A673 (cell line): Measurements from ENCODE around the gene MLC1. TPM values are rescaled to one million over a fixed set of nuclear protein-coding genes. Genes with fewer than 3 reads are reported as not detected.
A peak's percentile ranks its signal among the peaks of the same experiment; 100 is the strongest.

Source experiments
- Bru-seq: library from RNA; stranded (reverse); fragments of 400-500 nt; gene quantifications from one replicate; lab custom pipeline; 2021; lab: Mats Ljungman, UMichigan
- BruChase-seq, 2 experiments: library from RNA; stranded (reverse); fragments of 400-500 nt; gene quantifications; one replicate each; lab custom pipeline; 2021; lab: Mats Ljungman, UMichigan
- BruUV-seq: library from RNA; stranded (reverse); fragments of 400-500 nt; replicated peaks from 2 replicates; lab custom pipeline; 2021; lab: Mats Ljungman, UMichigan
- CTCF ChIA-PET: fragments of 300-600 bp; sonication (Branson Sonifier 250); formaldehyde crosslinking; loops from one replicate; lab custom pipeline; 2022; ENCODE audit warnings: antibody characterized with exemption; lab: Charles Lee
- POLR2A ChIA-PET: fragments of 300-600 bp; sonication (Branson Sonifier 250); formaldehyde crosslinking; loops from one replicate; lab custom pipeline; 2022; ENCODE audit warnings: antibody characterized with exemption; ENCODE audit not compliant: low non-redundant PET; lab: Charles Lee
- DNase-seq: peaks from one replicate; pipeline ENCODE4 v3.0.0-alpha.2; 2015; ENCODE audit warnings: low spot score
- H3K27ac ChIP-seq: fragments of 200-600 bp; sonication (generic); 2 replicates; pipeline ENCODE4 v1.5.1; 2016; ENCODE audit warnings: mixed run types, low read depth, mild to moderate bottlenecking, mixed read lengths, antibody characterized with exemption, low read length; ENCODE audit not compliant: poor library complexity, severe bottlenecking
- H3K27me3 ChIP-seq: fragments of 200-600 bp; sonication (generic); replicated peaks from 2 replicates; pipeline ENCODE4 v1.6.1; 2017; ENCODE audit warnings: mixed run types, low read depth, mild to moderate bottlenecking, mixed read lengths, antibody characterized with exemption, low read length; ENCODE audit not compliant: insufficient read depth, poor library complexity
- H3K36me3 ChIP-seq: fragments of 200-600 bp; sonication (generic); 2 replicates; pipeline ENCODE4 v1.6.1; 2016; ENCODE audit warnings: mixed run types, mild to moderate bottlenecking, mixed read lengths, antibody characterized with exemption, low read length; ENCODE audit not compliant: insufficient read depth, poor library complexity, severe bottlenecking
- H3K4me1 ChIP-seq: fragments of 200-600 bp; sonication (generic); 2 replicates; pipeline ENCODE4 v1.6.1; 2017; ENCODE audit warnings: mixed run types, mild to moderate bottlenecking, mixed read lengths, antibody characterized with exemption, low read length; ENCODE audit not compliant: insufficient read depth, poor library complexity, severe bottlenecking
- H3K4me3 ChIP-seq: fragments of 200-600 bp; sonication (generic); 2 replicates; pipeline ENCODE4 v1.5.1; 2016; ENCODE audit warnings: low read depth, mixed run types, mild to moderate bottlenecking, mixed read lengths, low read length; ENCODE audit not compliant: poor library complexity, severe bottlenecking
- H3K9me3 ChIP-seq: fragments of 200-600 bp; sonication (generic); 2 replicates; pipeline ENCODE4 v1.6.1; 2016; ENCODE audit warnings: mixed run types, low read depth, mild to moderate bottlenecking, mixed read lengths, antibody characterized with exemption, low read length; ENCODE audit not compliant: poor library complexity, severe bottlenecking
- EZH2 ChIP-seq: fragments of 200-600 bp; sonication (generic); IDR thresholded peaks from 2 replicates; pipeline ENCODE4 v1.6.1; 2017; ENCODE audit warnings: borderline replicate concordance, low read depth, mild to moderate bottlenecking, mixed read lengths, antibody characterized with exemption, low read length; ENCODE audit not compliant: poor library complexity, severe bottlenecking
- intact Hi-C: fragments of 100-400 bp; cut with micrococcal nuclease; formaldehyde crosslinking; loops from one replicate; pipeline ENCODE4 v1.10.0; 2022; ENCODE audit not compliant: unreplicated experiment
- long read RNA-seq: library from polyadenylated mRNA; stranded (forward); transcript quantifications from one replicate; pipeline ENCODE4 v2.0.0, GENCODE V29; 2022
- total RNA-seq: library from RNA; stranded (reverse); gene quantifications from 2 replicates; pipeline ENCODE4 v1.2.3, GENCODE V29; 2021
- TF ChIP-seq, protein P1 (sequence below): fragments of 300-800, 200-600 bp; sonication (generic); conservative IDR thresholded peaks from 2 replicates; pipeline ENCODE4 v1.5.1; 2017; ENCODE audit warnings: low read depth, mild to moderate bottlenecking, antibody characterized with exemption, low read length, moderate library complexity, mixed read lengths

MLC1 gene
- 0.37 and 0.75 TPM in 2 replicates for total RNA-seq
- percentile 3 among the genes with signal in this experiment for Bru-seq, nascent RNA
- percentile 13 among the genes with signal in this experiment for BruChase-seq, experiment 1, labeled RNA remaining after a 2-hour chase
- BruChase-seq, experiment 2, labeled RNA remaining after a 6-hour chase = percentile 17 among the genes with signal in this experiment
- long read RNA-seq = 0 reads

DNA sequence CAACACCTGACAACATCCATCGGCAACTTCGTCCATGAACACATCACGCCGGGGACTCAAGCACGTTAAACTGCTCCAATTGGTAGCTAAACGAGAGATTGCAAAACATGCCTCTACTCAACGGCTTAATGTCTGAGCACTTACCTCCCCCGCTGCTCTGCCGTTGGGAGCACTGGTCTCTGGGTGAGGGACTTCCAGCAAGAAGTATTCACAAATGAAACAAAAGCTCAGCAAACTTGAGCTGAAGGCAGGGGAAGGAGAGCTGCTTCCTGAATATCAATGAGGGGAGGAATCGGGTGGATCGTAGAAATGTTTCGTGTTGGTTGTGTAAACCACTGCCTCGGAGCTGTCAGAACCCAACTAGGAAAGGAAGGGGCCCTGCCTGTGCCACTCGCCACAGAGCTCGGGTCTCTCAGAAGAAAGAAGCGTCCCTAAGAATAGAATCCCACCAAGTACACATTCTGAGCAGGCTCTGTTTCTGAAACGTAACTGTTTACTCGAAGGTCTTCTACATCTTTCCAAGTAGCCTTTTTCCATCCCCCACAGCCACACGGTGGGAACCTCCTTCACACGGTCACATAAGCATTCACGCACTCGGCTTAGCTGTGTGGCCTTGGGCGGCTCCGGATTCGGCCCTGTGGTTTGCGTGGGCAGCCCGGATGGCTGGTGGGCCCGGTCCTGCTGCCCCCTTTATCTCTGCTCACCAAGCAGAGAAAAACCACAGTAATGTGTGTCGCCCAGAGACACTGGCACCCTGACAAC is at the start of gene MLC1:
Gene MLC1, minus strand, starts transcription at position 216 of the 762 bp plus-strand sequence. CDS start 524 bp downstream, outside the sequence.
- H3K27ac ChIP-seq = no peak within 1 kb of the TSS
- ChIA-PET POLR2A (interaction anchor here (0.7 kb wide), 1 partner anchor 19 kb away, joined by 4 read pairs; no protein-coding TSS in a partner anchor), CTCF (interaction anchor here (0.5 to 0.6 kb wide), 2 partner anchors 191 to 352 kb away, joined by 3 to 7 read pairs; no protein-coding TSS in a partner anchor)
- peak; percentile 80 for DNase-seq
- H3K4me3 ChIP-seq = peak within 1 kb of the TSS; percentile 19
- H3K9me3 ChIP-seq = no peaks in the 10 kb centered on the region
- H3K4me1 ChIP-seq = no peaks in the 10 kb centered on the region
- no peaks in the 10 kb centered on the region for H3K36me3 ChIP-seq
- TF ChIP-seq, protein P1, sequence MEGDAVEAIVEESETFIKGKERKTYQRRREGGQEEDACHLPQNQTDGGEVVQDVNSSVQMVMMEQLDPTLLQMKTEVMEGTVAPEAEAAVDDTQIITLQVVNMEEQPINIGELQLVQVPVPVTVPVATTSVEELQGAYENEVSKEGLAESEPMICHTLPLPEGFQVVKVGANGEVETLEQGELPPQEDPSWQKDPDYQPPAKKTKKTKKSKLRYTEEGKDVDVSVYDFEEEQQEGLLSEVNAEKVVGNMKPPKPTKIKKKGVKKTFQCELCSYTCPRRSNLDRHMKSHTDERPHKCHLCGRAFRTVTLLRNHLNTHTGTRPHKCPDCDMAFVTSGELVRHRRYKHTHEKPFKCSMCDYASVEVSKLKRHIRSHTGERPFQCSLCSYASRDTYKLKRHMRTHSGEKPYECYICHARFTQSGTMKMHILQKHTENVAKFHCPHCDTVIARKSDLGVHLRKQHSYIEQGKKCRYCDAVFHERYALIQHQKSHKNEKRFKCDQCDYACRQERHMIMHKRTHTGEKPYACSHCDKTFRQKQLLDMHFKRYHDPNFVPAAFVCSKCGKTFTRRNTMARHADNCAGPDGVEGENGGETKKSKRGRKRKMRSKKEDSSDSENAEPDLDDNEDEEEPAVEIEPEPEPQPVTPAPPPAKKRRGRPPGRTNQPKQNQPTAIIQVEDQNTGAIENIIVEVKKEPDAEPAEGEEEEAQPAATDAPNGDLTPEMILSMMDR = no peak
- no peak for TF ChIP-seq EZH2
- H3K27me3 ChIP-seq = no peaks in the 10 kb centered on the region
- intact Hi-C loops = no loop called here
- no TSS peak for BruUV-seq

GRCh38 chr22:50134481-50134880 is 49.3 kb upstream of the MLC1 start:
- Histone ChIP-seq H3K27ac (no peak overlapping the region), H3K27me3 (no peaks in the 10 kb centered on the region), H3K4me1 (peaks cover 5% of the 10 kb centered on the region), H3K36me3 (no peaks in the 10 kb centered on the region), H3K9me3 (no peaks in the 10 kb centered on the region), H3K4me3 (no peak overlapping the region)
- TF ChIP-seq, protein P1 = no peak
- TF ChIP-seq EZH2 = no peak
- ChIA-PET CTCF (no interaction called here), POLR2A (no interaction called here)
- intact Hi-C loops = no loop called here
- DNase-seq = no peak
- BruUV-seq = no TSS peak

DNA sequence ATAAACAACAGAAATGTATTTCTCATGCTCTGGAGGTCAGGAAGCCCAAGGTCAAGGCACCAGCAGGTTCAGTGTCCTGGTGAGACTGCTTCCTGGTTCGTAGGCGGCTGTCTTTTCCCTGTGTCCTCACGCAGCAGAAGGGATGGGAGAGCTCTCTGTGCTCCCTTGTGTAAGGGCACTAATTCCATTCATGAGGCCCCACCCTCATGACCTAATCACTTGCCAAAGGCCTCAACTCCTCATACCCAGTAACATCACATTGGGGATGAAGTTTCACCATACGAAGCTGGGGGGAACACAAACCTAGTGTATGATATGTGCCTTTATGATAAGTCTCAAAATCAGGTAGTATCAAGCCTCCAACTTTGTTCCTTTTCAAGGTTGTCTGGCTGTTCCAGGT is 46.7 kb upstream of the MLC1 start:
- Histone ChIP-seq H3K4me3 (no peak overlapping the region), H3K36me3 (no peaks in the 10 kb centered on the region), H3K4me1 (peaks cover 5% of the 10 kb centered on the region), H3K27me3 (no peaks in the 10 kb centered on the region), H3K9me3 (no peaks in the 10 kb centered on the region), H3K27ac (no peak overlapping the region)
- TF ChIP-seq, protein P1 = no peak
- TF ChIP-seq EZH2 = no peak
- ChIA-PET POLR2A (no interaction called here), CTCF (no interaction called here)
- no peak for DNase-seq
- BruUV-seq = no TSS peak
- intact Hi-C loops = no loop called here
